ENCODE data around the gene SLC27A2. TPM values are rescaled to one million over a fixed set of nuclear protein-coding genes. Genes with fewer than 3 reads are reported as not detected.
A peak's percentile ranks its signal among the peaks of the same experiment; 100 is the strongest.

Gene SLC27A2
- total RNA-seq, 2 donors from 2014 or later: 2.2 TPM; not detected in 1

GRCh38 chr15:50181201-50181968 lies 611 bp upstream of the SLC27A2 start:
- Histone ChIP-seq H3K9me3 (no peaks in the 10 kb centered on the region), H3K4me3 (peak overlapping the region; percentile 72), H3K27me3 (replicated peaks; ENCODE audit: insufficient read depth) (no peaks in the 10 kb centered on the region), H3K4me1 (ENCODE audit: control insufficient read depth in 1 of 2, low read depth in 2 of 2) (peaks cover 0 to 16% of the 10 kb centered on the region in 2 donors), H3K27ac (no peak overlapping the region), H3K36me3 (no peaks in the 10 kb centered on the region)
- TF ChIP-seq CTCF (IDR thresholded peaks at IDR 0.05): no peak
- ATAC-seq (ENCODE audit: insufficient number of reproducible peaks, low FRiP score, low read depth) (no peak), DNase-seq (ENCODE audit: low spot score) (no peak)

GRCh38 chr15:50182219-50183013 lies 420 bp downstream of the SLC27A2 start:
- TF ChIP-seq CTCF (IDR thresholded peaks at IDR 0.05): no peak
- ATAC-seq (ENCODE audit: insufficient number of reproducible peaks, low FRiP score, low read depth) (no peak), DNase-seq (ENCODE audit: low spot score) (no peak)
- Histone ChIP-seq H3K9me3 (no peaks in the 10 kb centered on the region), H3K27me3 (replicated peaks; ENCODE audit: insufficient read depth) (no peaks in the 10 kb centered on the region), H3K4me3 (peak overlapping the region; percentile 72), H3K36me3 (no peaks in the 10 kb centered on the region), H3K4me1 (ENCODE audit: control insufficient read depth in 1 of 2, low read depth in 2 of 2) (peaks cover 0 to 16% of the 10 kb centered on the region in 2 donors), H3K27ac (no peak overlapping the region)

GRCh38 chr15:50183112-50183794 lies 1.3 kb downstream of the SLC27A2 start:
- Histone ChIP-seq H3K9me3 (no peaks in the 10 kb centered on the region), H3K36me3 (no peaks in the 10 kb centered on the region), H3K27ac (no peak overlapping the region), H3K4me1 (ENCODE audit: control insufficient read depth in 1 of 2, low read depth in 2 of 2) (peaks cover 0 to 16% of the 10 kb centered on the region in 2 donors), H3K4me3 (no peak overlapping the region), H3K27me3 (replicated peaks; ENCODE audit: insufficient read depth) (no peaks in the 10 kb centered on the region)
- ATAC-seq (ENCODE audit: insufficient number of reproducible peaks, low FRiP score, low read depth): no peak
- TF ChIP-seq CTCF (IDR thresholded peaks at IDR 0.05): no peak
- no peak for DNase-seq (ENCODE audit: low spot score)

- Histone ChIP-seq H3K4me1 (ENCODE audit: control insufficient read depth in 1 of 2, low read depth in 2 of 2) (peaks cover 0 to 16% of the 10 kb centered on the region in 2 donors), H3K27ac (no peak overlapping the region), H3K27me3 (replicated peaks; ENCODE audit: insufficient read depth) (no peaks in the 10 kb centered on the region), H3K36me3 (no peaks in the 10 kb centered on the region), H3K4me3 (no peak overlapping the region), H3K9me3 (no peaks in the 10 kb centered on the region)
- TF ChIP-seq CTCF (IDR thresholded peaks at IDR 0.05): no peak
- ATAC-seq (ENCODE audit: insufficient number of reproducible peaks, low FRiP score, low read depth) (no peak), DNase-seq (ENCODE audit: low spot score) (no peak)
Measured at GRCh38 chr15:50184863-50185504, 3.0 kb downstream of the SLC27A2 start.
